GM18868 (cell line): ENCODE data around the gene PARD3.

Experiments
- ATAC-seq: cut with Tn5 transposase; IDR thresholded peaks from one replicate; pipeline ENCODE4 v1.9.1; 2021; ENCODE audit warnings: mild to moderate bottlenecking, moderate library complexity; ENCODE audit not compliant: unreplicated experiment

Gene PARD3

DNA sequence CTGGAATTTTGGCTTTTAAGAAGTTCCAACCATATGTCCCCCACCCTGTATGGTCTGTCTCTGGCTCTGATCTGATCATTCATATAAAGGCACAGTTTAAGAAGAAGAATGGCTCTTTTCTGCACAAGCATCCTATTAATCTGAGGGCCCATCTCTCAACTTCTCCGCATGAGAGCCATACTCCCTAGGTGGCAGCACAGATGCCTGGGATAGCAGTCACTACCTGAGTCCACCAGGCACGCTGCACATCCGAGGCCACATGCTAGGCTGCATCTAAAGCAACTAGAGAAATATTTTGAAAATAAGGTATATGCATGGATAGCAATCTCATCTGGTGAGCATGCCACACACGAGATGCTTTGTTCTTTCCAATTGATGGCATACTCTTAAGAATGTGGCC is 565.5 kb downstream of the PARD3 start:
- peak; percentile 71 for ATAC-seq

DNA sequence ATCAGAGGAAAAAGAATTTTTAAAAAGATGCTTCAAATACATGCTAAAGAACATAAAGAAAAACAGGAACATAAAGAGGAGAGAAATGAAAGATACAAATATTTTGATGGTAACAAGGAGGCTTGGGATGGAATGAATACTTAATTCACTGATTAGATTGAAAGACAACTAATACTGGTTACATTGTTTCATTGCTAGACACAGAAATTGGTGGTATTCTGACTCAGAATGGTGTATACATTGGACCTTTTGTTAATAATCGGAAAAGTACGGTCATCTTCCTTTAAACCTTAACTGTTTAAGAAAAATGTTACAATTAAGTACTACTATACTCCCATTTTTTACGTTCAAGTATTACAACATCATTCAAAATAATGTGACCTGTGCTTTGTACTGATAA is 567.5 kb downstream of the PARD3 start:
- ATAC-seq, result no peak

- no peak for ATAC-seq
These were observed 570.2 kb downstream of the PARD3 start for GRCh38 chr10:34244756-34245484.

- ATAC-seq, result no peak
These were observed 573.7 kb downstream of the PARD3 start for GRCh38 chr10:34241226-34242000.

DNA sequence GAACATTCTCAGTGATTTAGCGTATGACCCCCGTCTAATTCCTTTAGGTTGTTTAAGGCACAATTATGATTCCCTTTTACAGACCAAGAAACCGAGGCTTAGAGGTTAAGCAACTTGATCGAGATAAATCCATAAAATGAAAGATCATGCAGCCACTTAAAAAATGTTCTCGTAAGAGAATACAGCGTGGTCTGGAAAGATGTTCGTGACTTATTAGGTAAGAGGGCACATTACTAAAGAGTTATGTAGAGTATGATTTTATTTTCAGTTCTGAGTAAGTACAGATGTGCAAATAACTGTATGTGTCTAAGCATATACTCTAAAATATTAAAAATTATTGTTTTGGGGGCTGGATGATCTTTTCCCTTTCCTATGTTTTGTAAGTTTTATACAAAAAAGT is 575.1 kb downstream of the PARD3 start:
- no peak for ATAC-seq

DNA sequence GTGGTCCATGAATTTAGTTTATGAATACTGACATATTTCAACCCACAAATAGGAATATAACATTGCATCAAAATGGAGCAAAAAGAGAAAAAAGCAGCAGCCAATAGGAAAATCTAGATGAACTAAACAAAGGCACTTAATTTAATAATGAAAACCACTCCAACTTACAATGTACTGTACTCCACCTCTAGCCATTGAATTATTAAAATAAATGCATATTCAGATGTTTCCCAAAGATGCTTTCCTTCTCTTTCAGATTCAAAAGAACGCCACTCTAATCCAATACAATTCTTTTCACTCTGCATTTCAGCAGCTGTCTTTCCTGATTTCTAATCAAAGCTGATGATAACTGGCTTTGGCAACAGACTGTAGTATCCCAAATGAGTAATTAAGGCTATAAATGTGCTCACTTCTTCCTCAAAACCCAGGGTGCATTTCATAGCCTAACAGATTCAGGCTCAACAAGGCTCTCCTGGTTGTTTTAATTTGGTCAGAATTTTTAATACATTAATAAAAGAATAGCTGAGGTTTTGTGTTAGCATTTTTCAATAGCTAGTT is 577.1 kb downstream of the PARD3 start:
- ATAC-seq, result no peak

- no peak for ATAC-seq
These were observed 578.2 kb downstream of the PARD3 start for GRCh38 chr10:34236931-34237330.

GRCh38 chr10:34235164-34235832 is 579.8 kb downstream of the PARD3 start:
- ATAC-seq, result no peak

DNA sequence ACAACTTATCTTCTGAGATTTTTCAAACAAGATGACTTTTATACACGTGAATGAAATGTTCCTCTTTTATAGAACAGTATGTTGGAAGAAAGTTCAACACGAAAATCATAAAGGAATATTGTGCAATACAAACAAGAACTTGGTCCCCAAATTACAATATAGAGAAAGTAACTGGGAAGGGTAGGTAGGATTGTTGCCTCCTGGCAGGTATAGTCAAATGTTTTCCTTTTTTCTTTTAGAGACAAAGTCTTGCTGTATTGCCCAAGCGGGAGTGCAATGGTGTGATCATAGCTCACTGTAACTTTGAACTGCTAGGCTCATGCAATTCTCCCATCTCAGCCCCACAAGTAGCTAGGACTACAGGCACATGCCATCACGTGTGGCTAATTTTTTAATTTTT is 582.6 kb downstream of the PARD3 start:
- no peak for ATAC-seq

DNA sequence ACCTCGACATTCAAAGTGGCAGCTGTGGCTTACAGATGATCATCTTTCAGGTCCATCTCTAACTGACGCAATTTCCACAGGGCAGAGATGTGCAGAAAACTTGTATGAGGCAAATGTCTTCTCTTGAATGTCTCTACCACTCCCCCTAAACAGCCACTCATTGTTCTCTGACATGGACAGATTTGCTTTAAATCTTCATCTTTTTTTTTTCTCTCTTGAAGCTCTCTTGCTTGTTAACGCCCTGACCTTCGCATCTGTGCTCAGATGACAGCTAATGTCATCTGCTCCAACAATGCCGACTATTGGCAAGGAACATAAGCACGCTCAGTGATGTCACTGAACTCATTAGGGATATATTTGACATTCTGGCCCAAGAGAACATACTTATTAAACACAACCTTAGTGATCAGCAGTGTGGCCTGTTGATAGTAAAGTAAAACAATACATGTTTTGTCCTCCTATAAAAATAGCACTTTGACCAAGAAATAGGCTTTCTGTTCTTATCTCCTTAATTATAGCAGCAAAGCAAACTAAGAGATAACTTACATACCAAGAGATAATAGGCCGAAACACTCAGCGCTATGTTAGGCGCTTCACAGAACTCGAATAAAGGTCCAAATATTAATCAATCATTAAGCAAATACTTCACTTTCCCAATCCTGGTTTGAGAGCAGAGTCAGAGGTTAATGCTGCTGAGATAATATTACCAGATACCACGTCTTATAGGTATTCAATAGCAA is 583.5 kb downstream of the PARD3 start:
- ATAC-seq, result no peak

DNA sequence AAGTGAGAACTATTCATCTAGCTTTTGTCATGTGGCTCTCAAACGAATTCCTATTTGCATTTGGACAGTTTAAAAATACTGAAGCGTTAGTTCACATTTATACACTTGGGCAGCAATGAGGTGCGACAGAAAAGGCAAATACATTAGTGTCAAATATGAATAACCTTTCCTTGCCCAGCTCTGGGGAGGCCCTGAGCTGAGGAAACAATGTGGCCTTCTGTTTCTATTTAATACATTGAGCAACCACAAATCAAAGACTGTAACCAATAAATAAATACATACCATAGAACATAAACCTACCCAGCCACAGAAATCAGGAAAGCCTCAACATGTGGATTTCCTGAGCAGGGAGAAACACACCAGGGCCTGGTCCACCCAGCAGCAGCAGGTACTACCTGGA is 585.2 kb downstream of the PARD3 start:
- ATAC-seq, result no peak

DNA sequence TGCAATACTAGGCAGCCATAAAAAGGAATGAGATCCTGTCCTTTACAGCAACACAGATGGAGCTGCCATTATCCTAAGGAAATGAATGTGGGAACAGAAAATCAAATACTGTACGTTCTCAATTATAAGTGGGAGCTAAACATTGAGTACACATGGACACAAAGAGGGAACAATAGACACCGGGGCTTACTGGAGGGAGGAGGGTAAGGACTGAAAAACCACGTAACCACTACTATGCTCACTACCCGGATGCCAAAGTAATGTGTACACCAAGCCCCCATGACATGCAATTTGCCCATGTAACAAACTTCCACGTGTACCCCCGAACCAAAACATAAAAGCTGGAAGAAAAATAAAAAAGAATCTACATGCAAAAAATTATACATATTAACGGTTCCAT is 587.0 kb downstream of the PARD3 start:
- no peak for ATAC-seq

DNA sequence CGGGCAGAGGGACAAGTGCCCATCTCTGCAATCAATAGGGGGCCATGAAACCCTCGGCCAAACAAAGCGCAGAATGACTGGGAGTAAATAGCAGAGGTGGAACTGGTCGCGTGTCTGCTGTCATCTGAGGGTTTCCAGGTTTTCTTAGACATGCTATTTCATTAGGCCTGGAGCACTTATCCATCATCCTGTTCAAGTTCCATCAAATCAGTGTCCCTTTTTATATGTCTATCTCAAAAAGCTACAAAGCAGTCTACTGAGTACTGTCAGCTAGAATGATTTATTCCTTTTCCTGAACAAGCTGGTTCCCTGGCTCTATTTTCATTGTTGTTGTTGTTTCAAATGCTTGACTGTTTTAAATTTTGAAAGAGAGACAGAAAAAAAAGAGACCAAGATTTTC is 590.5 kb downstream of the PARD3 start:
- no peak for ATAC-seq

- no peak for ATAC-seq
These were observed 591.4 kb downstream of the PARD3 start for GRCh38 chr10:34223658-34224057.

- no peak for ATAC-seq
These were observed 592.7 kb downstream of the PARD3 start for GRCh38 chr10:34222359-34222758.

GRCh38 chr10:34219753-34220548 is 595.1 kb downstream of the PARD3 start:
- no peak for ATAC-seq

GRCh38 chr10:34217524-34217923 is 597.6 kb downstream of the PARD3 start:
- no peak for ATAC-seq

DNA sequence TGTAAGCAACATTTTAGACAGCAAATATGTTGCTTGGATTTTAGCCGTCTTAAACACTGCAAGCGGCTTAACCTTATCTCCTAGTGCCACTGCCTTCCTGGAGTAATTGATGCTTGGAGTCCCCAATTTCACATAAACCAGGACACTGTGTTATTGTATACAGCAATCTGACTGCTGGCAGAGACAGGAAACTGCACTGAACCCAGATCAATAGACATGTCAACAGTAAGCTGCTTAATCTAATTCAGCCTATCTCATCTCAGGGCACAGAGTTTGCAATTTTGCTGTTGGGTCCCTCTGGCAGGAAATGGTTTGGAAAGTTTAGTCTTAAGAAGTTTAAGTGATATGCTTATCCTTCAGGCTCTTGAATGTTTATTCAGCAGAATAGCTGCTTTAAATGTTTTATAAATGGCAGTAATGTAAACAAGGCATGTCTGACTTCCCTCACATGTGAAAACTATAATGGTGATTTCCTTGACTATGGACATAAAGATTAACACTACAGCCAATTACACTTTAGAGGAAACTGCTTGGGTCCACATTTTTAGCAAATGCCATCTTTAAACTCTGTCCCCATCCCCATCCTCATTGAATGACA is 598.6 kb downstream of the PARD3 start:
- no peak for ATAC-seq

GRCh38 chr10:34213805-34214197 is 601.3 kb downstream of the PARD3 start:
- ATAC-seq, result no peak
